EL (cell line): ENCODE results near the gene ZNF236.

Source experiments
- DNase-seq: peaks from one replicate; pipeline ENCODE4 v3.0.0-alpha.2; 2016

The ZNF236 gene

DNA sequence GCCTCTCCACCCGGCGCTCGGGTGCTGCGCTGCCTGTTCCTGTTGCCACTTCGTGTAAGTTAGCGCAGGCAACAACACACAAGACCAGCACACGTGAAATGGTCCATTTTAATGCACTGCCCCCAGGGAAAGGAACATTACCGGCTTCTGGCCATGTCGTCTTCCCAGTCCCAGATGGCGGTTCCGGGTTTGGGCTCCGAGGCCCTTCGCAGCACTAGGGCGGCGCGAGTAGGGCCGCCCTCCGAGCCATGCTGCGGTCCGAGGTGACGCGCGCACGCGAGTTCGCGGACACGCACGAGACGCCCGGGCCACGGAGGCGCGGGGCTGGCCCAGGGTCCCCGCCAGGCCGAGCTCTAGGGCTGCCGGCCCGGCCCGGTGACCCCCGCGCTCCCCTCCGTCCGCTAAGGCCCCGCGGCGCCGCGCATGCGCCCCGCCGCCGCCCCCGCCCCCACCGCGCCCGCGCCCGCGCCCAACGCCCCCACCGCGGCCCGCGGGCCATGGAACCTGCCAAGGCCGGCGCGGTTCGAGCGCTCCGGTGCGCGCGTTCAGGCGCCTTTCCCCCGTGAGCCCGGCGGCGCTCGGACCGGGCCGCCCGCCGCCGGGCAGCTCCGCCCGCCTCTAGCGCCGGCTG is 367 bp upstream of the ZNF236 start:
- DNase-seq: peak; percentile 59

DNA sequence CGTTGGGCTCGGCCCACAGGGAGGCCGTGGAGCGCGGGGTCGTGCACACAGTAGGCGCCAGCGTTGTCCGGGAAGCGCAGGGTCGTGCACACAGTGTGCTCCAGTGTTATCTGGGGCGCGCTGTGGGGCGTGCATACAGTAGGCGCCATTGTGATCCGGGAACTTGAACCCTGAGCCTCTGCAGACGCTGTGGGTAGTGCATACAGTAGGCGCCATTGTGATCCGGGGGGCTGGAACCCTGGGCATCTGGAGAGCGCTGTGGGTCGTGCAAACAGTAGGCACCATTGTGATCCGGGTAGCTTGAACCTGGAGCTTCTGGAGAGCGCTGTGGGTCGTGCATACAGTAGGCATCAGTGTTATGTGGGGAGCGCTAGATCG is 793 bp downstream of the ZNF236 start:
- DNase-seq: no peak

DNA sequence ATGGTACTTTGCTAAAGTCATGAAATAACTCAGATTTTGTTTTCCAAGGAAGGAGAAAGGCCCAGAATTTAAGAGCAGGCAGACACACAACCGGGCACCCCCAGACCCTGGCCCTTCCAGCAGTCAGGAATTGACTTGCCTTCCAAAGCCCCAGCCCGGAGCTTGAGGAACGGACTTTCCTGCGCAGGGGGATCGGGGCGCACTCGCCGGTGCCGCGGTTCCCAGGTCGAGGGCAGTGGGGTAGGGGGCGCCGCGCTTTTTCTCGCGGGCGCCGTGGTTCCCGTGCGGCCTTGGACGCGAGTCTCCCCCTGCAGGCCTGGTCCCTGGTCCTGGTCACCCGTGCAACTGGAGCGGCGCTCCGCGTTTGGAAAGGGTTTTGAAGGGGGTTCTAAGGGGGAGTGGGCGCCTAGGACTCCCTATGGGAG is 1.2 kb downstream of the ZNF236 start:
- no peak for DNase-seq

DNA sequence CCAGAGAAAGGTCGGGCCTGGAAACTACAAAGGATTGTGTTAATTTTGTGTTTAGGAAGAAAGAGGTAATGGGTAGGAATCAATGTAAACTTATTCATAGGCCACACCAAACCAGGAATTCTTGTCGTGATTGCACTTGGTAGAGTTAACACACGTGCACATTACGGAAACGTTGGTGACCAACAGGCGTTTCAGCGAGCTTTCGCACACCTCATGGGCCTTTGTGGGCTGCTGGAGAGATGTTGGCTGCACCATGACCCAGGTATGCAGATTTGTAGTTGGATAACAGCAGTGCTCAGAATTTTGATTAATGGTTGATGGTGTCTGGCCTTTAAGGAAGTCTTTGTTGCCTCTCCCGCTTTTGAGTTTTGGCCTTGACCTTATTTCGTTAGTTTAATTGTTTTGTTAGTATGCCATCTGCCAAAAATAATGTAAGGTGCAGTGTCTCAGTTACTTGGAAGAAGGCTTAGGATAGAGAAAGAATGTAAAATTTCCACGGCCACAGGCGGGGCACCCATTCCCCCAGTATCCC is 1.9 kb downstream of the ZNF236 start:
- DNase-seq: no peak

DNA sequence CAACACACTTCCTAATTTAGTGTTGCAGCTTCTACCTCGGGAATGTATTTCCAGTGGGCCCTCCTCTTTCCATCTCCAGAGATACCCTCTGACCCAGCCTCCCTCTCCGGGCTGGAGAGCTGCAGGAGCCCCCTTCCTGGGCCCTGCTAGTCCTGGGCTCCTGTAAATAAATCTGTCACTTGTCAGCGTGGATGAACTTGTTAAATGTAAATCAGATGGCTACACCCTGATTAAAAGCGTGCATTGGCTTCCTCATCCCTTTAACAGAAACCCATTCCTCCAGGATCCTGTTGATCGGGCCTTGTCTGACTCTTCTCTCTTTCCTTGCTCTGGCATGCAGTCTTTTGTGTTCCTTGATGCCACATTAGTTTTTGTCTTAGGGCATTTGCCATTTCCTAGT is 2.4 kb downstream of the ZNF236 start:
- DNase-seq: no peak

DNA sequence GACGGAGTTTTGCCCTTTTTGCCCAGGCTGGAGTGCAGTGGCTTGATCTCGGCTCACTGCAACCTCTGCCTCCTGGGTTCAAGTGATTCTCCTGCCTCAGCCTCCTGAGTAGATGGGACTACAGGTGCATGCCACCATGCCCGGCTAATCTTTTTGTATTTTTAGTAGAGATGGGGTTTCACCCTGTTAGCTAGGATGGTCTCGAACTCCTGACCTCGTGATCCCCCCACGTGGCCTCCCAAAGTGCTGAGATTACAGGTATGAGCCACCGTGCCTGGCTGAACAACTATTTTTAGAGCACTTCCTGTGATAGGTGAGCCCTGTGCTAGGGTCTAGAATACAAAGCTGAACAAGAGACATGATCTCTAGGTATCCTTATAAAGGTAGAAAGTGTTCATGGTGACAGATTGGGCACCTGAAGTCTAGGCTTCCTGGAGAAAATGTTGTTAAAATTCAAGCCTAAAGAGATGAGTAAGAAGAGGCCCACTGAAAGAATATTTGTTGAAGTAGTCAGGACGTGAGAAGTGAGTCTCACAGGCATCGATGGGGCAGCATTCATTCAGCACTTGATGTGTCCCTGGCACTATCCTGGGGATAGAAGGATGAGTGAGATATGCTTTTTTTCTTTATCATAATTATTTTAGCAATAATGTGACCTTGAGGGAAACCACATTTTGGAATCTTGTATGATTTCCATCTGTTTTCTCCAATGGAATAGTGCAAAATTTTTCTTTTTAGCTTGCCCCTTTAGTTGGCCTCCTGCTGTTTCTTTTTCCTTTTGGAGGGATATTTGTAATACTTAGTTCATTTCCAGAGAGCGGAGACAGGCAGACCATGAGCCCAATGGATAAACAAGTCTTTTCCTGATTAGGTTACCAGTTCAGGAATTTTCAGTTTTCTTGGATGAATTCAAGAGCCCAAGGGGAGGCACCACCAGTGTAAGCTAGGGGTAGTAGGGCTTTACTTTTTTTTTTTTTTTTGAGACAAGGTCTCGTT is 5.1 kb downstream of the ZNF236 start:
- peak; percentile 38 for DNase-seq

DNA sequence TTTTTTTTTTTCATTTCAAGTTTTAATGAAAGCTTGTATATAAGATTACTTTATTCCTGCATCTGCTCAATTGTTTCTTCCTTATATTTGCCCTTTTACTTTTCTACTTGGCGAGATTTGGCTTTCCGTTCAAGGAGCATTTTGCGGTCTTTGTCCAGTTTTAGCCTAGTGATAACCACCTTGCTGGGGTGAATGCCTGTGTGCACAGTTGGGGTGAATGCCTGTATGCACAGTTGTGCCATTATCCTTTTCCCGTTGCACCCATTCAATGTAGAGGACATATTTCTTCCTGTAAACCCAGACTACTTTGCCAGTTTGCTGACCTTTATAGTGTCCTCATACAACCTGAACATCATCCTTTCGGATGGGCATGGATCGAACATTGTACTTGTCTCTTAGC is 12.0 kb downstream of the ZNF236 start:
- no peak for DNase-seq

DNA sequence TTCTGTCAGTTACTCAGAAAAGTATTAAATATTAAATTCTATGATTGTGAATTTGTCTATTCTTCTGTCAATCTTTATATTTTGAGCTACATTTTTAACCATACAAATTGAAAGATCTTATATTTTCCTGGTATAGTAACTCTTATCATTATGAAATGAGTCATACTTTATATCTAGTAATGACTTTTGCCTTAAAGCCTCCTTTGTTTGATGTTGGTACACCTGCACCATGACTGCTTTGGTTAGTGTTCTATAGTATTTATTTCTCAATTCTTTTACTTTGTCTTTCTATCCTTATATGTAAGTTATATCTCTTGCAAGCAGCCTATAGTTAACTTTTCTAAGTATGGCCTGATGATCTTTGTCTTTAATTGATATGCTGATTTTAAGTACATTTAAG is 13.0 kb downstream of the ZNF236 start:
- no peak for DNase-seq

DNA sequence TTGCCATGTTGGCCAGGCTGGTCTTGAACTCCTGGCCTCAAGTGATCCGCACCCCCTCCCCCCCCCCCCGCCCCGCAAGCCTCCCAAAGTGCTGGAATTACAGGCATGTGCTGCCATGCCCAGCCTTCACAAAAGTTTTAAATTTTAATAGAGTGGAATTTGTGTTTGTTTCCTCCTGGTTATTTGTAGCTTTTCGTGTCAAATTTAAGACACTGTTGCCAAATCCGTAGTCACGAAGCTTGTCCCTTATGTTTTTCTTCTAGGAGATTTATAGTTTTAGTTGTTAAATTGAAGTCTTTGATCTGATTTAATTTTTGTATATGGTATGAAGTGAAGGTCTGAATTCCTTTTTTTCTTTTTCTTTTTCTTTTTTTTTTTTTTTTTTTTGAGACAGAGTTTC is 14.7 kb downstream of the ZNF236 start:
- no peak for DNase-seq

DNA sequence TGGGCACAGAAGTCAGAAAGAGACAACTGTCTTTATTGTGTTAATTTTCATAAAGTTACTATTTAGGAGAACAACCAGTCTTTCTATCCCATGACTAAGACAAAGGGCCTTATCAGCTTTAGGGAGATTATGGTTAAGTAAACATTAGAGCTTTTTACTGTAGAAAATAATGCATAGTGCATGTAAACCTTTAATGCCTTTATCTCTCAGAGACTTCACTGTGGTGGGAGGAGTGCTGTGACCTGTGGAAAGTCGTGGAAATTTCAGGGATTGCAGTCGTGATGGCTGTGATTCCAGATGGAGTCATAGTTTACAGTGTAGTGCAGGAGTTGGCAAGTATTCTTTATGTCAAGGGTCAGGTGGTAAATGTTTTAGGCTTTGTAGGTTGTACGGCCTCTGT is 15.8 kb downstream of the ZNF236 start:
- DNase-seq: no peak

DNA sequence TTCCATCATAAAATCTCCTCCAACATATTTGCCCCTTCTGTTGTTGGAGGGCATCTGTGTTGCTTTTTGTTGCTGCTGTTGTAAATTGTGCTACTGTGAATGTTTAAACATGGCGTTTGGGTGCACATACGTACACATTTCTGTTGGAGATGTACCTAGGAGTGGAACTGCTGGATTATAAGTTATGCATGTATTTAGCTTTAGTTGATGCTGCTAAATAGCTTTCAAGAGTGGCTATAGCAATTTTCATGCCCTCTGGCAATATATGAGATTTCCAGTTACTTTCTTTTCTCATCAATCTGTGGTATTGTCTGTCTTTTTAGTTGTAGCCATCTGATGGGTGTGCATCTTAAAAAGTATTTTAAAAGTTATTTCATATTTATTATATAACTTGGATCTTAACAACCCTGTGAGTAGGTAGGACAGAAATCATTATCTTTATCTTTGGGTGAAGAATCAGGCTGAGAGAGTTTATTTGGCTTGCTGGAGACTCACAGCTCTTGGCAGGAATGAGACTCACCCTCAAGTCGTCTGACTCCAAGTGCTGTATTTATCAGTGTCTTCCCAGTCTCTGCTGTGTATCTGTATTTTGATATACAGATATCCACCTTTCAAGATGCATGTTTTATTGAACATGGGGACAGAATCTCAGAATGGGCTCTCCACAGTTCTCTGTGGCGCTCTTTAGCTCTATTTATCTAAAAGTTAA is 16.9 kb downstream of the ZNF236 start:
- no peak for DNase-seq

DNA sequence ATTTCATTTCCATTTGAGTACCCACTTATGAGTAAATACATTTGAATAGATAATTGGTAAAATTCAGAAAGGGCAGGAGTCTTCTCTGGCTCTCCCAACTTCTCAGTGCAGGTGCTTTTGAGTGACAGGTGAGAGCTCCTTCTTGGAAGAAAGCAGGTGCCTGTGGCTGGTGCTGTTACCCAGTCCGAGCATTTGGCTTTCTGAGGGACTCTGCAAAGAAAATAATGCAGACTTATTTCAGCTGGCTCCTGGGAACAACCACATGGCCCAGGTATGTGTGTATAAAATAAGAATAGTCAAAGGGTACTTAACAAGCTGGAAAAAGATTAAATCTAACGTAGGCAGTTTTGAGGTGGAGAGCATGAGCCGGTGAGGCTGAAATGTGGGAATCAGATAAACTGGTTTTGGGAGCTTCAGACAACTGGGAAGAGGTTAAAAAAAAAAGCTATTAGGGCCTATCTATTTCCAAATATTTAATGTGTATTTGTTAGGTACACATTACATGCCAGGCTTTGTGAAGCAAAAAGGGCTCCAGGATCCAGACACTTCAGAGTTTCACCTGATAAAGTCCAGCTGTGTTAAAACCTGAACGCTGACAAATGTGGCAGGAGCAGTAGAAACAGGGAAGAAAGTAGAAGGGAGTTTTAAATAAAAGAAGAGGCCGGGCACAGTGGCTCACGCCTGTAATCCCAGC is 20.6 kb downstream of the ZNF236 start:
- DNase-seq: no peak

DNA sequence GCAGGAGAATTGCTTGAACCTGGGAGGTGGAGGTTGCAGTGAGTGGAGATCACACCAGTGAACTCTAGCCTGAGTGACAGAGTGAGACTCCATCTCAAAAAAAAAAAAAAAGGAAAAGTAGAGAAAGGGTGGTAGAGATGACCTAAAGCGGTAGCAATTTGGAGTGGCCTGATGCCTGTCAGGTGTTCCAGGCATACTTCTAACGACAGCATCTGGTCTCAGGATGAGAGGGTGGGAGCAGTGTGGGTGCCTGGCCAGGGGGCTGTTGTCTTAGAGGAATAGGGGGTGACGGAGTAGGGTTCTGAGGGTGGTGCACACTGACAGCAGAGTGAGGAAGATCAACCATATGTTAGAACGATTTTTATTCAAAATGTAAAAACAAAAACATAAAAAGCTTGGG is 21.8 kb downstream of the ZNF236 start:
- no peak for DNase-seq

DNA sequence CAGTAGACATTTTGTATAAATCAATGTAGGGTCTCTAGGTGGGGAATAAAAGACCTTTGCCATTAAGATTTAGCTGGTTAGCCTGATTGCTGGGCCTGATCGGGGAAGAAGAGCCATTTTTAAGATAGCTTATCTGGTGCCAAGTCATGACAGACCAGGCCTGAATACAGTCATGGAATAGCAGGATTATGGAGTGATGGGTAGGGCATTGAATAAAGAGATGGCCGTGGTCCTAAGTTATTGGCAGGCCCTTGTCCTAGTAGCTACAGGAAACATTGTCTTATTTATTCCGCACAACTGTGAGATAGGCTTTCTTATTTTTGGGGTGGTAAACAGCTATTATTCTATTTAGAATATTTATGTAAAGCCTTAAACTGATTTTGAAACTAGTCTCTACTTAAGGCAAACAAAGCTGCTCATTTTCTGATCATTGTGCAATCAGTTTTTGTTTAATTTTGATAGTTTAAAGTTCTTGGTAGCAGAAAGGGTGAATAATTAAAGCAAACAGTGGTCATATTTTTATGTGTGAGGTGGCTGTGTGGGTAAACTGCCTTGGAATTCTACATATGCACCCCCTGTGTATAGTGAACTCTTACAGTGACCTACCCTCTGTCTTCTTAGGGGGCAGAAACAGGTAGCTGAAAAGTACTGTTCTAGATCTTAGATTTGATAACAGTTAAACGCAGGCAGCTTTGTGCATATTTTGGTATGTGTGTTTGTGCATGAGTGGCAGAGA is 22.6 kb downstream of the ZNF236 start:
- DNase-seq: no peak

DNA sequence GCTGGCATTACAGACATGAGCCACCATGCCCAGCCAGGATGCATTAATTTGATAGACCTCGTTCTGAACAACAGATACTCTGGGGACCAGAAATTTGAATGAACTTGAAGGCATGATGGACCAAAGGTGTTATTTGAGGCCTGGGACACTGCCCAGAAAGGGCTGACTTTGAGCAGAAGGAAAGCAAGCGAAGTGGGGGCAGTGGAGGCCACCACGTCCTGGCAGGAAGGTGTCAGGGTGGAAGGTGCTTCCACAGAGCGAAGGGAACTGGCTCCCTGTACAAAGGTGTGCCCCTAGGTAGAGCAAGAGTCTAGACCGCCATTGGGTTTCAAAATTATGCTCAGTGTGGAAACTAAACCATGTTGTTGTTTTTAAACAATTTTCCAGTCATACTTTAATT is 23.9 kb downstream of the ZNF236 start:
- no peak for DNase-seq

DNA sequence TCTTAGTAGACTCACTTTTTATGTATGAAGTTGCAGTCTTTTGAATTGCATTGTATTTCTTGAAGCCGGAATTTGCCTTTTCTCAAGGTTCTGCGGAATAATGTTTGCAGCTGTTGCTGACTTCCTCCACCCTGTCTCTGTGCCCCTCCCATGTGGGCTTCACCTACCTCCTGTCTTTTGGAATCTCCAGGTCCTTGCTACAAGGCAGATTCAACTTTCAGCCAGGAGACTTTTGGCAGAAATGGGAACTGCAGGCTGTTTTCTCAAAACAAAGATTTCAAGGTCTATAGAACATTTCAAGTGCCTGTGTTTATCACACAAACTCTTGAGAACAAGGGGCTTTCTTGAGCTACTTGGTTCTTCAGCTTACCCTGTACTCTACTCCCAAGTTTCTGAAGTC is 25.6 kb downstream of the ZNF236 start:
- DNase-seq: no peak

DNA sequence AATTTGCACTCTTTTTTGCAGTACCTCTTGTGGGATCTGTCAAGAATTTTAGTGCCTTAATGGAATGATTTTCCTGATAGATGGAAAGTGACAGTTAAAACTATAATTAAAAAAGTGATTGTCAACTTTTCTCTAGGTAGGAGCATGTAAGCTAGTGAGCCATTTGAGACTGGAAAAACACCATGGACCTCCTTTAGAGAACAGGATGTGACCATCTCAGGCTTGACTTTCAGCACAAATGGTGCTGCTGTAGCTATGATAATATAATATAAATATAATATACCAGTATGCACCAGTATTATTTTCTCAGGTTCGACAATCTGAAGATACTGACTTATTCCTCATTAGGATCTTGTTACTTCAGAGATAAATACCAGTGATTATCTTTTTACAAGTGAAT is 27.8 kb downstream of the ZNF236 start:
- no peak for DNase-seq

DNA sequence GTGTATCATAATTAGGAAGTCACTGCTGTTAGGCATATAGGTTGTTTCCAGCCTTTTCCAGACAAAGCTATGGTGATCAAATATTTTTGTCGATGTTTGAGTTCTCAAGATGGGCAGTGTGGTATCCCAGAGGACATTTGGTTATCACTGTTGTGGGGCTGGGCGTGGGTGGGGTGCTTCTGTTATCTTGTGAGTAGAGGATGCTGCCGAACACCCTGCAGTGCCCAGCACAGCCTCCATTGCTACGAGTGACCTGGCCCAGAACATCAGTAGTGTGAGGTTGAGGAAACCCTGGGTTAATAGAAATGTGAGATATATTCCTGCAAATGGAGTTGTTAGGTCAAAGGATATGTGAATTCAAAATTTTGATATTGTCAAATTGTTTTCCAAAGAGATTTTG is 33.2 kb downstream of the ZNF236 start:
- no peak for DNase-seq

DNA sequence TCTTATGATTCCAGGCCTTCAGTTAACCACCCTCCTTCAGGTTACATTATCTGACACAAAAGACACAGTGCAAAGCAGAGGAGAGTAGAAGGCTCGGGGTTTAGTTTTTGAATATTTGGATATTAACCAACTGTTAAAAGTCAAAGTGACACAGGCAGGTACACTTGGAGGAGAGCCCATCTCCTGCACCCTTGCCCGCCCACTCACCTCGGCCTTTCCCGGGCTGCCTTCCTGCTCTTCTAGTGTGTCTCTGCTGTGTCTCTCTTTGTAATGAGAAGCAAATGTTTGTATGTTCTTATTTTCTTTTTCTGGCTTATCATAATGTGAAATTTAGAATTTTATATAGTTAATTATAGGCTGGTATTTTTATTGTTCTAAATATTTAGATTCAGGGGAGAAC is 35.1 kb downstream of the ZNF236 start:
- no peak for DNase-seq

DNA sequence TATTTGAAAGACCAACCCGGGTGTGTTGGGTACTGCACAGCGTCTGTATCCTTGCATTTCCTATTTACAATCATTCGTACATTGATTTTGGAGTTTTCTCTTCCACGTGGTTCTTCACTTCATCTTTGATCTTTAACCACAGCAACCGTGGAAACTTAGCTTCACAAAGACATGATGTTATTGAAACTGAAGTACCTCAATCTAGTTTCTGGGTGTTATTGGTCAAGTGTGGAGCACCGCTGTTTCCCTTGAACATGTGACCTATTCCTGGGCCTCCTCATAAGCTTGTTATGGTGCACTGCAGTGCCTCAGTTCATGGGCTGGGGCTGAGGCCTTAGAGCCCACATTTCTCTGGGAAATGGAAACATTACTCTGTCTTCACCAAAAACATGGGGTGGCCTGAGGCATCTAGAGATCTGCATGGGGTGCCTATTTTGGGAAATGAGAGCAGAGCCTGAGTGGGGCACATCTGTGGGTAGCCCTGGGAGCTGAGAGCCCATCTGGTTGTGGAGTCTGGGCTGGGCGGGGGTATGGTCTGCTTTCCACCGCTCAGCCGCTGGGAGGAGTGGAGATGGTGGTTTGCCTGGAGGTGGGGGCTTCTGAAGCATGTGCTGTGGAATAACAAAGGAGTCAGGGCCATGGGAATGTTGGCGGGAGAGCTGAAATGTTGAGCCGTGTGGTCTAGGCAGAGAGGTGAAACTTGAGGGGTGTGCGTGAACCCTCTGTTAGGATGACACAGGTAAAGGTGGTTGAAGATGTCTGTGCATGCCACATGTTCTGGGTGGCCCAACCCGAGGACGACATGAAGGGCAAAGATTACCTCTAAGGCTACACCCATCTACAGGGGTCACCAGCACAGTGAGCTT is 37.4 kb downstream of the ZNF236 start:
- no peak for DNase-seq

DNA sequence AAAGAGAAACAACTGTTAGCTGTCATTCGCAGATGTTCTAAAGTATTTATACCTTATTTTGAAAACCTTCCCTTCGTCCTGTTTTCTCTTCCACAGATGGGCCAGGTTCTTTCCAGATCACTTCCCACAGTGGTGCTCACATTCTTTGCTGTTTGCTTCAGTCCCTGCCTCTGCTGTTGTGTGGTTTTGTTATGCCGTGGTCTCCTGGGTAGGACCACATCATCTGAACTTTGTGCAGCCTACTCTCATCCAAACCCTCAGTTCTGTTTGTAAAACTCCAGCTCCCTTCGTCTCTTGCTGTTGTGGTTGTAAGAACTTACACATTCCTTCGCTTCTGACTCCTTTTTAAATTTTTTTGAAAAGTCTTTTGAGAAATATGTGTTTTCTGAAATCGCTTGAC is 38.1 kb downstream of the ZNF236 start:
- DNase-seq: no peak
